HTR-8/SVneo (cell line): ENCODE data around the gene CYB5R2.

Experiments
- DNase-seq: peaks from one replicate; pipeline ENCODE4 v3.0.0; 2011; ENCODE audit warnings: low spot score, mixed read lengths; ENCODE audit not compliant: insufficient read length
- FAIRE-seq: peaks from 2 replicates; lab custom pipeline; 2011; peaks lifted over from hg19 to GRCh38; lab: Jason Lieb, UNC

CYB5R2 gene

GRCh38 chr11:7672960-7673723 is at the start of gene CYB5R2:
TSS of gene CYB5R2 (minus strand) at chr11:7673500. CDS start at chr11:7672825, 675 bp downstream.
- no peak for FAIRE-seq
- no peak for DNase-seq

DNA sequence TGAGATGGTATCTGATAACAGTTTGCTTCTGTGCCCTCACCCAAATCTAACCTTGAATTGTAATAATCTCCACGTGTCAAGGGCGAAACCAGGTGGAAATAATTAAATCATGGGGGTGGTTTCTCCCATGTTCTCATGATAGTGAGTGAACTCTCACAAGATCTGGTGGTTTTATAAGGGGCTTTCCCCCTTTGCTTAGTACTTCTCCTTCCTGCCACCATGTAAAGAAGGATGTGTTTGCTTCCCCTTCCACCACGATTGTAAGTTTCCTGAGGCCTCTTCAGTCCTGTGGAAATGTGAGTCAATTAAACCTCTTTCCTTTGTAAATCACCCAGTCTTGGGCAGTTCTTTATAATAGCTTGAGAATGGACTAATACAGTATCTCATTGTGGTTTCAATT is 41.5 kb upstream of the CYB5R2 start:
- FAIRE-seq (no peak), DNase-seq (no peak)

DNA sequence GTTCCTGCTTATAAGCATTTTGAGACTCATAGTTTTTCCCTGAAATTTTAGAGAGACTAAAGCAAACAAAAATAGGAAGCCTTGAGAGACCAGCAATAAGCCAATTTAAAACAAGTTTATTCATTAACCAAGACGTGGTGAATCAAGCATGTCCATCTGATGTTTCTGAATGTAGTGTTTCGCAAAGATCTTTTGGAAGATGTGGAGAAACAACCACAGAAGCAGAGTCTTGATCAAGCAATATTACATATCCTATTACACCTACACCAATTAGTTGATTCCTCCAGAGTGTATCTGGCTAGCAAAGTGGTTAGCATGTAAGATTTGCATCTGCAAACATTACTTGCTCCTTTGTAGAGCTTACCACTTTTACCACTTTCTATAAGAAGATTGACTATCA is 33.1 kb upstream of the CYB5R2 start, which contains the start of gene OVCH2:
Gene OVCH2 (minus strand): TSS at position 101 of the 400 bp plus-strand sequence. CDS start 83 bp downstream, at position 18.
- DNase-seq (no peak), FAIRE-seq (no peak)

GRCh38 chr11:7703740-7704139 is 30.4 kb upstream of the CYB5R2 start:
- DNase-seq: no peak
- FAIRE-seq: no peak

DNA sequence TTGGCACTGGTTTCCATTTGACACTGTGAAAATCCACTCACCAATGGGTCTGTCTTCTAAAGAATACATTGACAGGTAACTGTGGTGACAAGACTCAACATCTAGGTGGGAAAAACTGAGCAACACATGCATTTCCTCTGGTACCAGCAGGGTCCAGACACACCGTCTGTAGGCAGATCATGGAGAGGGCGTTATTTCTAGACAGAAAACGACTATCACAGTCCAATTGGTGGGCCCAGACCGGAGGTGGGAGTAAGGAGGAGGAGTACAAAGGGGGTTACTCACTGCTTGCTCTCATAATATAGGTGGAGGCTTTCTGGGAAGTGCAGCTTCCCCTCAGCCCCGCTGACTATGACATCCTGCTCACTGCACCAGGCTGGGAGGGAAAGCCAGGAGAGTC is 23.1 kb upstream of the CYB5R2 start:
- DNase-seq (no peak), FAIRE-seq (no peak)

DNA sequence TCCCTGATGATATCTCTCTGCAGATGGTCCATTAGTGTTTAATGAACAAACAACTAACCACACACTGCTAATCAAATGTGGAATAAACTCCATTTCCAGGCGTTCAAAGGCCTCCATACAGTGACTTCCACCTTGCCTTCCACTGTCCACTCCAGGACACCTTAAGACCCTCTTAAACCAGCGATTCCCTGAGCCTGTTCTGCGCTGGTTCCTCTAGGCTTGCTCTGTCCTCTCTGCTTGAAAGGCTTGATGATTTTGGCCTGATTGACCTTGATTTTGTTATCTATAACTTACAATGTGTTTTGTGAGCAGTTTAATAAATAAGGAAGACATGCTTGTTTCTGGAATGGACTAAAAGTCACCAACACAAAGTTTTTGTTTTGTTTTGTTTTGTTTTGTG is 20.9 kb upstream of the CYB5R2 start:
- DNase-seq (no peak), FAIRE-seq (no peak)

GRCh38 chr11:7692426-7692825 is 19.1 kb upstream of the CYB5R2 start:
- DNase-seq: no peak
- no peak for FAIRE-seq

GRCh38 chr11:7691759-7692350 is 18.6 kb upstream of the CYB5R2 start:
- no peak for DNase-seq
- no peak for FAIRE-seq

GRCh38 chr11:7690648-7691047 is 17.3 kb upstream of the CYB5R2 start:
- FAIRE-seq (no peak), DNase-seq (no peak)

GRCh38 chr11:7689239-7689638 is 15.9 kb upstream of the CYB5R2 start:
- DNase-seq (no peak), FAIRE-seq (no peak)

- DNase-seq (peak; percentile 17), FAIRE-seq (no peak)
Measured at GRCh38 chr11:7688238-7688826, 15.0 kb upstream of the CYB5R2 start.

DNA sequence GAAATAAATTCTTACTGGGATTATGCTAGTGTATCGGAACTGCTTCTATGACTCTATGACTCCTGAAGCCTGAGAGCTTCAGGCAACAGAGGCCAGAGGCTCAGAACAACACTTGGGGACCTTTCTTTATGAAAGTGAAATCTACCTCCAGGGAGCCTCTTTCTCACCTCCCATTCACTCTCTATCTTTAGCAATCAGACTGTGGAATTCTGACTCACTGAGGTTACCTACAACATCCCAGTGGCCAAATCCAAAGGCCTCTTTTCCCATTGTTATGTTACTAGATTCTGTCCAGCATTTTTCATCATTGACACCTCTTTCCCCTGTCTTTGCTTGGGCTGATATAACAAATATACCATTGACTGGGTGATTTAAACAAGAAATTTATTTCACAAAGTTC is 14.1 kb upstream of the CYB5R2 start:
- DNase-seq: no peak
- no peak for FAIRE-seq

DNA sequence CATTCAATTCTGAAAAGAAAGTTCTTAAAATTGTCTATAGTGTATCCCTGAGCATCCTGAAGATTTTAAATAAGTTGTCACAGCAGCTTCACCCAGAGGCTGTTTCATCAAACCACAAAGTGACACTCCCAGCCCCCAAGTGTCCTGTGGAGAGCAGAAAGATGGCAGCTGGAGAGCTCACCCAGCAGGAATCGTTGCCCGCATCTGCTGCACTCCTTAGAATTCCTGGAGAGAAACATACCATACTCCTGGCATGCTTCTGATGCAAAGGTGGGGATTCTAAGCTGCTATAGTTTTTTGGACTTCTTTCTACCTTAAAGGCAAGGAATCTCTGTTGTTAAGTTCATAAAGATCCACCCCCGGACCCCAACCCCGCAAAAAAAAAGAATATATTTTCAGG is 13.5 kb upstream of the CYB5R2 start:
- FAIRE-seq: no peak
- DNase-seq: no peak

DNA sequence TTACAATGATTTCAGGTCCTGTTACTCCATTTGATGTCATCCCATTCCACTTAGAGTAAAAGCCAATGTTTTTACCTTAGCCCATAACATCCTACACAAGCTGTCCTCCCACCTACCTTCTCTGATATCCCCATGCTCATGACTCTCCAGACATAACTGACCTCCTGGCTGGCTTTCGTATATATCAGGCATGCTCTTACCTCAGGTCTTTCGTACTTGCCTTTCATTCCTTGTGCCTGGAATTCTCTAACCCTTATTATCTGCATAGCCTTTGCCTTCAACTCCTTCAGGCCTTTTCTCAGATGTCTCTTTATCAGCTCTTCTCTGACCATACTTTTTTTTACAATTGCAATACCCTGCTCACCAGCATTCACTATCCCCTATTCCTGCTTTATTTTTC is 10.3 kb upstream of the CYB5R2 start:
- no peak for DNase-seq
- no peak for FAIRE-seq

DNA sequence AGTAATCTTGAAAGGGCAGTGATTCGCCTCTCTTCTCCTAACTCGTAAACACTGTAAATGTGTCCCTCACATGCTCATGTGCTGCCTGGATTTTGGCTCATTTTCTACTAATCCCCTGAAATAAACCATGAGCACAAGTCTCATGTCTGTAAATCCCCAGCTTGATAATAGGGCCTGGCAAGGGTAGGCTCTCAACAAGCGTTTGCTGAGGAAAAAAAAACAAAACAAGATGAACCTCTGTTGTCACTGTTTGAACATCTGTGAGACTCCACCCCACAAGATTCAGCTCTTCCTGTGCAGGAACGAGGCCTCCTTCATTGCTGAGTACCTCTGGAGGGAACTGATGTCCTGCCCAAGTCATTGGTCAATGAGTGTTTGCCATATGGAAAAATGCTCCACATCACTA is 4.5 kb upstream of the CYB5R2 start:
- DNase-seq (no peak), FAIRE-seq (no peak)

GRCh38 chr11:7677071-7677470 is 3.8 kb upstream of the CYB5R2 start:
- FAIRE-seq: no peak
- DNase-seq: no peak

GRCh38 chr11:7675631-7676030 is 2.3 kb upstream of the CYB5R2 start:
- FAIRE-seq (no peak), DNase-seq (no peak)

GRCh38 chr11:7673724-7674434 is 579 bp upstream of the CYB5R2 start:
- FAIRE-seq (no peak), DNase-seq (no peak)

GRCh38 chr11:7672276-7672959 is 882 bp downstream of the CYB5R2 start:
- FAIRE-seq: no peak

More at GRCh38 chr11:7672276-7672959, 882 bp downstream of the CYB5R2 start:
- no peak for DNase-seq
